Astrocyte of the cerebellum (primary cell): ENCODE measurements around the gene MYH6.
"Not testable (repeated sequence)": the region's sequence is repeated elsewhere in the genome, so short reads cannot be mapped to it uniquely, and the experiment has no call there.

Source experiments
- DNase-seq: peaks from one replicate; pipeline ENCODE4 v3.0.0-alpha.2; 2011; ENCODE audit warnings: low read depth
- H3K4me3 ChIP-seq: 2 replicates; pipeline ENCODE4 v1.5.1; 2011; ENCODE audit warnings: mild to moderate bottlenecking, low read depth, low read length, moderate library complexity
- CTCF ChIP-seq: IDR thresholded peaks from 2 replicates; pipeline ENCODE4 v1.5.1; 2012; ENCODE audit warnings: low read length, low read depth, moderate library complexity, mild to moderate bottlenecking; ENCODE audit errors: missing control alignments
- in situ Hi-C: cut with HindIII; loops from 2 replicates; pipeline ENCODE4 v1.10.0; 2017; ENCODE audit warnings: low sequenced_read_pairs

Gene MYH6

DNA sequence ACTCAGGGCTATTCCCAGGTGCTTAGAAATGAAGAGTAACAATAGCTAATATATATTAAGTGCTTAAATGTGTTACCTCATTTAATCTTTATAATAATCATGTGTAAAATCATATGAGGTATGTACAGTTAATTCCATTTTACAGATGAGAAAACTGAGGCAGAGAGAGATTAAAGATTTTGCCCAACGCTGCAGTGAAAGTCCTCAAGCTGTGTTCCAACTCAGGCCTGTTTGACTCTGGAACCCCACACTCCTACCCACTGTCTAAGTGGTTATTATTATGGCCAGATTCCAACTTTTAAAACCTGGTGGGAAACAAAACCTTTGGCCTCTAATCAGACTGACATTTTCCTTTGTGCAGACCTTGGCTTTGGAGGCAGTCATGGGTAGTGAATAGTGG, 21.1 kb downstream of the MYH6 start:
- no peak for TF ChIP-seq CTCF
- in situ Hi-C loops = no loop called here
- DNase-seq = no peak
- no peak overlapping the region for H3K4me3 ChIP-seq

DNA sequence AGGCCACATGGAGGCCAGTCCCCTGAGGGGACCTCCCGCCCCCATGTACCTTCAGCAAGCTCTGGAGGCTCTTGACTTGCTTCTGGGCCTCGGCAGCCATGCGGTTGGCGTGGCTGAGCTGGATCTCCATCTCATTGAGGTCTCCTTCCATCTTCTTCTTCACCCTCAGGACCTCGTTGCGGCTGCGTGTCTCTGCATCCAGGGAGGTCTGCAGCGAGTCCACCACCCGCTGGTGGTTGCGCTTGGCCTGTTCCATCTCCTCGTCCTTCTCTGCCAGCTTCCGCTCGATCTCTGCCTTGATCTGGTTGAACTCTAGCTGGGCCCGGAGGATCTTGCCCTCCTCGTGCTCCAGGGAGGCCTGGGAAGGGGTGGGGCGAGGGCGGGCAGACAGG, 21.8 kb downstream of the MYH6 start:
- H3K4me3 ChIP-seq, DNase-seq, in situ Hi-C loops: not testable (repeated sequence)

DNA sequence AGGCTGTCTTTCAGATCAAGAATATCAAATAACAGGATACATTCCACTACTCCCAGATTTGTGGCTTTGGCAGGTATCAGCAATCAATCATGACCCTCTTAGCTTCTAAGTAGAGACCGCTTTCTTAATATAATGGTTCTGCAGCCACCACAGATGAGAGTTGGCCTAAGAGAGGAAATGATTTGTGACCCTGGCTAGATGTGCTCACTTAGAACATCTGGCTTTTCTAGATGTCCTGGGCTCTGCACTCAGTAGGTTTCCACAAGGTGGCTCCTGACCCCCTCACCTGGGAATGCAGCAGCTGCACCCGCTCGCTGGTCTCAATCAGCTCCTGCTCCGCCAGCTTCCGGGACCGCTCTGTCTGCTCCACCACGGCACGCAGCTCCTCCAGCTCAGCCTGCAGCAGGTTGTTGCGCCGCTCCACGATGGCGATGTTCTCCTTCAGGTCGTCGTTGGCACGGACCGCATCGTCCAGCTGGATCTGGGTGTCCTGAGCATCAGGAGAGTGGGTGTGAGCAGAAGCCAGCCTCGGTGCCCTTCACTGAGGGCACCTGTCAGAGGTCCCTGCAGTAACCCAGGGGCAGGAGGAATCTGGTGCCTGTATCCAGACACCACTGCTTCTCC, 22.3 kb downstream of the MYH6 start:
- DNase-seq = no peak
- TF ChIP-seq CTCF = no peak
- H3K4me3 ChIP-seq = no peak overlapping the region
- in situ Hi-C loops = no loop called here

GRCh38 chr14:23385244-23385641, 22.8 kb downstream of the MYH6 start:
- in situ Hi-C loops = no loop called here

DNA sequence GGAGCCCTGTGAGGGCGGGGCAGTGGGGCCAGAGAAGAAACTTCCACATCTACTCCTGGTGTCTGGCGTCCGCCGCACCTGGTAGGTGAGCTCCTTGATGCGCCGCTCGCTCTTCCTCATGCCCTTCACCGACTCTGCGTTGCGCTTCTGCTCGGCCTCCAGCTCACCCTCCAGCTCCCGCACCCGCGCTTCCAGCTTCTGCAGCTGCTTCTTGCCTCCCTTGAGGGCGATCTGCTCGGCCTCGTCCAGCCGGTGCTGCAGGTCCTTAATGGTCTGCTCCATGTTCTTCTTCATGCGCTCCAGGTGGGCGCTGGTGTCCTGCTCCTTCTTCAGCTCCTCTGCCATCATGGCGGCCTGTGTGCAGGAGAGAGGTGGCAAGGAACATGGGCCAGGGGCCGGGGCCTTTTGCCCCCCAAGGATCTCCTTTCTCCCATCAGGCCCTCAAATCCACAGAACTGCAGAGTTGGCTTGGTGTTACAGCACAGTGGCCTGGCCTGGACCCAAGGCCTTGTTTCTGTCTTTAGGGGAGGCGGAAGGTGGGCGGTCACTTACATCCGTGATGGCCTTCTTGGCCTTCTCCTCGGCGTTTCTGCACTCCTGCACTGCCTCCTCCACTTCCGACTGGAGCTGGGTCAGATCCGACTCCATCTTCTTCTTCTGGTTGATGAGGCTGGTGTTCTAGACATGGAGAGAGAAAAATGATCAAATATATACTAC, 23.6 kb downstream of the MYH6 start:
- in situ Hi-C loops = no loop called here
- DNase-seq = no peak
- TF ChIP-seq CTCF = no peak
- no peak overlapping the region for H3K4me3 ChIP-seq

More at GRCh38 chr14:23385244-23385641, 22.8 kb downstream of the MYH6 start:
- H3K4me3 ChIP-seq = no peak overlapping the region
- TF ChIP-seq CTCF = no peak
- no peak for DNase-seq

GRCh38 chr14:23382731-23383440, 25.2 kb downstream of the MYH6 start:
- no peak for DNase-seq
- no peak for TF ChIP-seq CTCF
- in situ Hi-C loops = no loop called here
- no peak overlapping the region for H3K4me3 ChIP-seq

GRCh38 chr14:23382276-23382675, 25.8 kb downstream of the MYH6 start:
- no peak for DNase-seq
- TF ChIP-seq CTCF = no peak
- in situ Hi-C loops = no loop called here
- H3K4me3 ChIP-seq = no peak overlapping the region
